ENCODE data around the gene MROH2A. TPM values are rescaled to one million over a fixed set of nuclear protein-coding genes. Genes with fewer than 3 reads are reported as not detected.

Gene MROH2A
- total RNA-seq, 4 donors from 2014 or later: not detected

DNA sequence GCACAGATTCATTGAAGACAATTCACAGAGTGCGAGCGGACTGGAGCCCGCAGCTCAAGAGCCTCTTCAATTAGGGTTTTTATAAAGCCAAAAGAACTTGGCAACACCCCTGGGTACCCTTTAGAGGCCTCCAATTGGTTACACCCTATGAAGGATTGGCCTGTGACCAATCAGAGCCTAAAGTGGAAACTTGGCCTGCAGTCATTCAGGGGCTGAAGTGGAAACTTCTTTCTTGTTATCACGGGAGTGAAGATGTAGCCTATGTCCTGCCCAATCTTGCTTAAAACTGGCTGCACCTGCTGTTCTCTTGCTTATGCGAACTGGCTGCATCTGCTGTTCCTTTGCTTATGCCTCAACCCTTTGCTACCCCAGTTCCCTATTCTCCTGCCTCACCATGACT is 78.1 kb downstream of the MROH2A start:
- TF ChIP-seq CTCF (IDR thresholded peaks at IDR 0.05; ENCODE audit: low read depth): no peak

DNA sequence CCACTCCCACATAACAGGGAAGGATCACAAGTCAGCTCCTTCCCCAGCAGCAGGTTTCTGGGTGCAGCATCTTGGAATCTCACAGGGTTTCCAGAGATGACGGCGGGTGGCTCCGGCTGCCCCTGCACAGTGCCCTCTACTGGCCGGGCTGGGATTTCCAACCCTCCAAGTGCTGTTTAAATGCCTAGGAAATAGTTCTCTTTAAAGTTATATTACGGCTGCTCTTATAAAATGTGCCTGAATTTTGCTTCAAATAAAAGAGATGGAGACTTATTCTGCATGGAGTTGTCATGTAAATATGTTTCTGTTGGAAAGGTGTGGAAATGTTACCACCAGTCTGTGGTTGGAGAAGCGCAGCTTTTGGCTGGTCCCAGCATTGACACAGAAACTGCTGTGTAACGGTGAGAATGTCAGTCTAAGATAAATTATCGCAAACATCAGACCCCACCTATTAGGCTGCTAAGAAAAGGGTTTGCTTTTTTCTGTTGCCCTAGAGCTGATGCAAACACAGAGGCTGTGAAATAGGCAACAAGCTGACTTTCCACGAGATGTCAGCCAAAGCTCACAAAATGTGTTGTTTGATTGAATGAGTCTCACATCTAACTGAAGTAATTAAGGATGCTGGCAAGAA is 79.5 kb downstream of the MROH2A start:
- TF ChIP-seq CTCF (IDR thresholded peaks at IDR 0.05; ENCODE audit: low read depth): no peak

GRCh38 chr2:233858331-233858730 is 80.2 kb downstream of the MROH2A start:
- TF ChIP-seq CTCF (IDR thresholded peaks at IDR 0.05; ENCODE audit: low read depth): no peak

- TF ChIP-seq CTCF (IDR thresholded peaks at IDR 0.05; ENCODE audit: low read depth): no peak
Observed at GRCh38 chr2:233862261-233862768, 84.2 kb downstream of the MROH2A start.

- TF ChIP-seq CTCF (IDR thresholded peaks at IDR 0.05; ENCODE audit: low read depth): no peak
Observed at GRCh38 chr2:233865838-233866237, 87.7 kb downstream of the MROH2A start.

DNA sequence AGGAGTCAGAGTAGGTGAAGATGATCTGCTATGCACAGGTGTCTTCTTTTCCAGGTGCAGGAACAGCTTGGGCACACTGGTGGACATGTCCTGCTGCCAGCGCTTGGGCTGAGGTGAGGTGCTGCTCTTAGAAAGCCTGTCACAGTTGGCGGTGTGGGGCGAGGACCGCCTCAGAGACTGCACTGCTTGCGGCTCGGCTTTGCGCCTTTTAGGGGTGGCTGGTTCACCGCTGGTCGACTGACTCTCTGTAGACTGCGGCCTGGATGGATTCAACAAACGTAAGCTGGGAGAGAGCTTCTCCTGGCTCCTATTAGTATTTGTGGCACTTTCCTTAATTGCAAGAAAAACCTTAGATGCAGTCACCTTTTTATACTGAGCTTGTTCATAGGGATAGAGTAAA is 88.3 kb downstream of the MROH2A start:
- TF ChIP-seq CTCF (IDR thresholded peaks at IDR 0.05; ENCODE audit: low read depth): no peak

DNA sequence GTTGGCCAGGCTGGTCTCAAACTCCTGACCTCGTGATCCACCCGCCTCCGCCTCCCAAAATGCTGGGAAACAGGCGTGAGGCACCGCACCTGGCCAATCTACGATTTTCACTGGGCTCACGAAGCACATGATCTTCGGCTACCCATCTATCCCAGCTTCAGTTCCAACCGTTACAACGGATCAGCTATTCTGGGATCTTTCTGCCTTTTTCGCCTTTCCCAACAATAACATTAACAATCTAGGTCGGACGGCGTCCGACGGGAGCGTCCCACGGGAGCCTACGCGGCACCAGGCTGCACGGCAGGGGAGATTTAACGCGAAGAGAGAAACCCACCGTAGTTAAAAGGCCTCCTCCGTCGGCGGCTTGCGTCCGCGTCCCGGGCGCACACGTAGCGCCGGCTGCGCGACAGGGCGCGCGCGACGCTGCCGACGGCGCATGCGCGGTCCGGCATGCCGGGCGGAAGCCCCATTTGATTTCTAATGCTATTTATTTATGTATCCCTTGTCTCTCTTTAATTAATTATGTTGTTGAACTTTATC is 89.9 kb downstream of the MROH2A start, which contains the start of gene MSL3B:
TSS of gene MSL3B (minus strand) at position 394 of the 540 bp plus-strand sequence.
- no peak for TF ChIP-seq CTCF (IDR thresholded peaks at IDR 0.05; ENCODE audit: low read depth)
